ENCODE results near the gene ZNF280D. TPM values are rescaled to one million over a fixed set of nuclear protein-coding genes. Genes with fewer than 3 reads are reported as not detected.

ZNF280D gene
- total and polyA plus RNA-seq, 2 of the 4 experiments (the other 2 are of a cell fraction): 8.3 to 21.0 TPM

GRCh38 chr15:56734013-56734635 lies 815 bp upstream of the ZNF280D start:
- in situ Hi-C loops (cut with MboI; ENCODE audit: low sequenced_read_pairs) (no loop called here), dilution Hi-C loops (cut with HindIII; ENCODE audit: low sequenced_read_pairs, unreplicated experiment) (no loop called here), intact Hi-C loops (cut with micrococcal nuclease) (loop anchor here (5.0 kb wide), 2 partner anchors 183 to 483 kb away; partner anchors contain the start of gene TCF12)
- ATAC-seq (ENCODE audit: low read depth) (no peak), DNase-seq (no peak)
- H4K20me1 ChIP-seq (ENCODE audit: insufficient read depth, low read length): peaks cover 3% of the 10 kb centered on the region; the same call in 1 of the 2 replicates
- no peak overlapping the region; the same call in 1 of the 2 replicates for H3K4me2 ChIP-seq (ENCODE audit: low read depth, low read length)
- H2BK120ac ChIP-seq (ENCODE audit: low read depth, low read length): peak overlapping the region; percentile 81; the same call in 1 of the 2 replicates
- BruUV-seq (replicated peaks): no TSS peak
- WGBS, 2 experiments (ENCODE audit: extremely low coverage in 2 of 2, insufficient read length in 1 of 2): 94% methylated on average over 7 of the region's 9 CpGs; no CpG with 5 or more reads in 1 of the 2 experiments
- H3K4me1 ChIP-seq (ENCODE audit: control insufficient read depth, insufficient read depth, low read length): peaks cover 4% of the 10 kb centered on the region
- H4K8ac ChIP-seq (ENCODE audit: low read depth in 2 of 2, low read length in 2 of 2): peak overlapping the region; percentile 41 to 84; a peak in 3 of 4 replicates
- H2AFZ ChIP-seq (replicated peaks; ENCODE audit: low read length, poor library complexity): peak overlapping the region; percentile 97
- no peaks in the 10 kb centered on the region for H3K9me3 ChIP-seq (ENCODE audit: control insufficient read depth, insufficient read depth, low read length)
- H3K9ac ChIP-seq (ENCODE audit: low read depth, low read length): no peak overlapping the region
- peak overlapping the region; percentile 15; the same call in 1 of the 3 replicates for H2BK15ac ChIP-seq (ENCODE audit: low read depth, low read length)
- no peak overlapping the region for H3K18ac ChIP-seq (ENCODE audit: low read depth, low read length)
- 0 out of 2 replicates have a peak overlapping the region, but pooled peaks have one; percentile 32 for H3K14ac ChIP-seq (replicated peaks; ENCODE audit: low read depth, low read length)
- peak overlapping the region; percentile 96; the same call in 1 of the 2 replicates for H3K4ac ChIP-seq (ENCODE audit: low read depth, low read length)
- H3K23ac ChIP-seq (ENCODE audit: low read depth, low read length): no peak overlapping the region
- H4K91ac ChIP-seq (ENCODE audit: insufficient read depth, low read depth, low read length): peak overlapping the region; percentile 58; the same call in 1 of the 2 replicates
- H3K9me1 ChIP-seq (ENCODE audit: insufficient read depth, low read length): no peaks in the 10 kb centered on the region; the same call in 1 of the 2 replicates
- ChIA-PET CTCF (no interaction called here), POLR2A (ENCODE audit: unreplicated experiment) (interaction anchor here (0.6 to 1.3 kb wide), 3 partner anchors 12 to 132 kb away, joined by 3 to 4 read pairs (median 4); no protein-coding TSS in a partner anchor)
- no peak overlapping the region for H3K27ac ChIP-seq (ENCODE audit: insufficient read depth, low read length)
- no peaks in the 10 kb centered on the region for H3K27me3 ChIP-seq (ENCODE audit: control insufficient read depth, insufficient read depth, low read length)
- H3K4me3 ChIP-seq (ENCODE audit: insufficient read depth, low read depth, low read length): no peak overlapping the region
- peak overlapping the region; percentile 57; the same call in 1 of the 2 replicates for H2BK20ac ChIP-seq (ENCODE audit: low read depth, low read length)
- peak overlapping the region; percentile 97 for H2BK5ac ChIP-seq (ENCODE audit: low read depth, low read length, poor library complexity, severe bottlenecking)
- H3K36me3 ChIP-seq (ENCODE audit: control insufficient read depth, insufficient read depth, low read length): peaks cover 2% of the 10 kb centered on the region; the same call in 1 of the 2 replicates
- no peak overlapping the region for H2AK5ac ChIP-seq (ENCODE audit: low read depth, low read length)
- peak overlapping the region; percentile 43 for H4K5ac ChIP-seq (ENCODE audit: low read depth, low read length)
- peak overlapping the region; percentile 3 for H2AK9ac ChIP-seq (replicated peaks; ENCODE audit: low read depth, low read length, poor library complexity)
- H3K79me1 ChIP-seq (ENCODE audit: low read depth in 1 of 2, low read length in 2 of 2): peaks cover 18 to 33% of the 10 kb centered on the region in 2 experiments
- H3K56ac ChIP-seq (ENCODE audit: extremely low read depth, insufficient read depth, low read length): no peak overlapping the region
- TF ChIP-seq FOS (IDR thresholded peaks at IDR 0.05; ENCODE audit: low read depth, low read length) (no peak), MXI1 (IDR thresholded peaks at IDR 0.05; ENCODE audit: borderline replicate concordance, low read depth, low read length) (no peak), NFE2L2 (IDR thresholded peaks at IDR 0.05; ENCODE audit: low read depth, low read length) (no peak), RAD21 (IDR thresholded peaks at IDR 0.05; ENCODE audit: low read length) (no peak), MAFK (IDR thresholded peaks at IDR 0.05; ENCODE audit: low read depth, low read length) (no peak), ELK1 (IDR thresholded peaks at IDR 0.05; ENCODE audit: borderline replicate concordance, low read depth, low read length) (no peak), CEBPB (IDR thresholded peaks at IDR 0.05; ENCODE audit: low read depth, low read length) (no peak), CHD1 (IDR thresholded peaks at IDR 0.05; ENCODE audit: low read depth, low read length) (no peak), MAZ (IDR thresholded peaks at IDR 0.05; ENCODE audit: borderline replicate concordance, low read depth, low read length) (no peak), RFX5 (IDR thresholded peaks at IDR 0.05; ENCODE audit: low read depth, low read length) (no peak), POLR2A (IDR thresholded peaks at IDR 0.05; ENCODE audit: low read depth, low read length) (no peak), USF2 (IDR thresholded peaks at IDR 0.05; ENCODE audit: low read depth, low read length) (no peak), SMC3 (IDR thresholded peaks at IDR 0.05; ENCODE audit: low read depth, low read length) (no peak), RCOR1 (IDR thresholded peaks at IDR 0.05; ENCODE audit: insufficient replicate concordance, low read length) (no peak), BHLHE40 (IDR thresholded peaks at IDR 0.05; ENCODE audit: low read depth, low read length) (no peak)
